BLaER1 treated with 17β-estradiol and CSF1 and Interleukin-3, amounts not matched to agents 10 nM and 100 nM (cell line): ENCODE measurements around the gene ST14.

Experiments
- H3K27ac ChIP-seq, 11 experiments: shearing (Covaris generic); formaldehyde crosslinking; 2 replicates each; pipeline ENCODE4 v1.8.1; 2022
- H3K27me3 ChIP-seq, 11 experiments: shearing (Covaris generic); formaldehyde crosslinking; 2 replicates each; pipeline ENCODE4 v1.8.1; 2022
- H3K36me3 ChIP-seq, 11 experiments: shearing (Covaris generic); formaldehyde crosslinking; 2 replicates each; pipeline ENCODE4 v1.8.1; 2022
- H3K4me1 ChIP-seq, 10 experiments: shearing (Covaris generic); formaldehyde crosslinking; 2 replicates each; pipeline ENCODE4 v1.8.1; 2022
- H3K4me2 ChIP-seq, 11 experiments: shearing (Covaris generic); formaldehyde crosslinking; 2 replicates each; pipeline ENCODE4 v1.8.1; 2022
- H3K4me3 ChIP-seq, 10 experiments: shearing (Covaris generic); formaldehyde crosslinking; 2 replicates each; pipeline ENCODE4 v1.8.1; 2022
- H3K9ac ChIP-seq, 11 experiments: shearing (Covaris generic); formaldehyde crosslinking; 2 replicates each; pipeline ENCODE4 v1.8.1; 2022
- H3K9me3 ChIP-seq, 11 experiments: shearing (Covaris generic); formaldehyde crosslinking; replicated peaks in 1 of 11; 2 replicates each; pipeline ENCODE4 v1.8.1; 2022
- H4K20me1 ChIP-seq, 11 experiments: shearing (Covaris generic); formaldehyde crosslinking; 2 replicates each; pipeline ENCODE4 v1.8.1; 2022
- Cebpa-rat ChIP-seq, 11 experiments: shearing (Covaris generic); IDR thresholded peaks; 2 replicates each; pipeline ENCODE4 v1.8.1; 2022

Gene ST14

DNA sequence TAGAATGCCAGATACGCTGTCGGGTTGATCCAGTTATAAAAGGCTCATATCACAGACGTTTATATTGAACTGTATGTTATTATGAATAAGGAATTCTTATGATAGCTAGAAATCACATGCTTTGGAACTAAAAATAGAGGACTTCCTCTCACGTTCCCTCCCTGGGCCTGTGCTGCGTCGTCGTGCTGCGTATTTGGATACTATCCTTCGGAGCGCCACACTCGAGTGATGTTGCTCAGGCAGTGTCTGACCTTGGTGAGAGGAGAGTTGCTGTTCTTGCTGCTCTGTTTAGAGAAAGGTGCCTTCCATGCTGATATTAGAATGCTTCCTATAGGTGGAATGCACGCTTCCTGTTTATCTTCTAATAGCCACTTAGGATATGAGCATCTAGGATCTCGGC, 20.2 kb upstream of the ST14 start:
- Histone ChIP-seq H3K4me1 (peaks cover 6 to 38% (median 14%) of the 10 kb centered on the region in 10 experiments), H3K36me3 (peaks cover 80 to 100% (median 98%) of the 10 kb centered on the region in 11 experiments), H3K9me3 (no peaks in the 10 kb centered on the region), H3K4me2 (no peak overlapping the region), H3K27ac (no peak overlapping the region), H4K20me1 (peaks cover 0 to 100% (median 35%) of the 10 kb centered on the region in 11 experiments; a peak in 14 of 22 replicates), H3K27me3 (no peaks in the 10 kb centered on the region), H3K9ac (no peak overlapping the region), H3K4me3 (no peak overlapping the region)
- no peak for TF ChIP-seq Cebpa-rat (IDR thresholded peaks at IDR 0.05)

DNA sequence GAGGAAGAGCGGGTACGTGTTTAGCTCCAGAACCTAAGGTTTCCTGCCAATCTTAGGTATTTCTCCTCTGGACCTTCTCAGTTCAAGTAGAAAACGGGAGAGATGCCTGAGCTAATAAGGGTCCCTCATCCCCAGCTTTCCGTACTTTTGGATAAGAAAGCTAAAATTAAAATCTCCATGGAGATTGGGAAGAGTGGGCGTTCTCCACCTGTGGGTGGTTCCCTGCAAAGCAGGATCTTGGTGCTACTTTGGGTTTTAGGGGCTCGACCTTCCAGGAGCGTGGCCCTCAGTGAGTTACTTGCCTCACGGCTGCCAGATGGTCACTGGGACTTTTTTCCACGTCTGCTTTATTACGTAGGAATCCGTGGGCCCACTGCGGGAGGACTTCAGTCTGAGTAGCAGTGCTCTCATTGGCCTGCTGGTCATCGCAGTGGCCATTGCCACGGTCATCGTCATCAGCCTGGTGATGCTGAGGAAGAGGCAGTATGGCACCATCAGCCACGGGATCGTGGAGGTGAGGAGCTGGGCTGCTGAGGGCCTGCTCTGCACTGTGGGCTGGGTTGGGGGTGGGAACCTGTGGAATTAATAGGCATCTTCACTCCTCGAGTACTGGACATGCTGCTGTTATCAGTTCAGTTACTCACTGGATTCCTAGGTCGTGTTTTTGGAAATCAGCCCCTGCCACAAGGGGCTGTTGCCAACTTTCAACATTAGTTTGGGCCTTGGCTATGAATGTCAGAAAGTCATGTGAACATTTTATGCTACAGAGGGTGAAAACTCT, 17.8 kb upstream of the ST14 start:
- H3K27ac ChIP-seq: no peak overlapping the region

DNA sequence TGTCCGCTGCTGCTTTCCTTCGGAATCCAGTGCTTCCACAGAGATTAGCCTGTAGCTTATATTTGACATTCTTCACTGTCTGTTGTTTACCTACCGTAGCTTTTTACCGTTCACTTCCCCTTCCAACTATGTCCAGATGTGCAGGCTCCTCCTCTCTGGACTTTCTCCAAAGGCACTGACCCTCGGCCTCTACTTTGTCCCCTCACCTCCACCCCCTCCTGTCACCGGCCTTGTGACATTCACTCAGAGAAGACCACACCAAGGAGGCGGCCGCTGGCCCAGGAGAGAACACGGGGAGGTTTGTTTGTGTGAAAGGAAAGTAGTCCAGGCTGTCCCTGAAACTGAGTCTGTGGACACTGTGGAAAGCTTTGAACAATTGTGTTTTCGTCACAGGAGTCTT, 15.4 kb upstream of the ST14 start:
- Histone ChIP-seq H3K27me3 (no peaks in the 10 kb centered on the region), H3K36me3 (peaks cover 58 to 91% (median 78%) of the 10 kb centered on the region in 11 experiments), H3K27ac (peak overlapping the region in 2 of 11 experiments; percentile 1 to 18; a peak in 1 of 22 replicates), H3K4me3 (no peak overlapping the region), H3K4me2 (peak overlapping the region in 1 of 11 experiments; percentile 3; a peak in 1 of 22 replicates), H3K9me3 (no peaks in the 10 kb centered on the region), H3K9ac (no peak overlapping the region), H4K20me1 (peaks cover 0 to 96% (median 25%) of the 10 kb centered on the region in 11 experiments; a peak in 11 of 22 replicates), H3K4me1 (peaks cover 18 to 78% (median 32%) of the 10 kb centered on the region in 10 experiments)
- no peak for TF ChIP-seq Cebpa-rat (IDR thresholded peaks at IDR 0.05)

More for the DNA sequence above, 17.8 kb upstream of the ST14 start:
- peaks cover 76 to 97% (median 91%) of the 10 kb centered on the region in 11 experiments for H3K36me3 ChIP-seq
- peaks cover 0 to 99% (median 32%) of the 10 kb centered on the region in 11 experiments; a peak in 11 of 22 replicates for H4K20me1 ChIP-seq
- no peaks in the 10 kb centered on the region for H3K27me3 ChIP-seq
- peak overlapping the region in 2 of 11 experiments; percentile 4 to 58; a peak in 4 of 22 replicates for H3K4me2 ChIP-seq
- no peak for TF ChIP-seq Cebpa-rat (IDR thresholded peaks at IDR 0.05)
- H3K4me3 ChIP-seq: no peak overlapping the region
- peak overlapping the region in 1 of 11 experiments; percentile 18; a peak in 1 of 22 replicates for H3K9ac ChIP-seq
- no peaks in the 10 kb centered on the region for H3K9me3 ChIP-seq
- peaks cover 9 to 62% (median 19%) of the 10 kb centered on the region in 10 experiments for H3K4me1 ChIP-seq

DNA sequence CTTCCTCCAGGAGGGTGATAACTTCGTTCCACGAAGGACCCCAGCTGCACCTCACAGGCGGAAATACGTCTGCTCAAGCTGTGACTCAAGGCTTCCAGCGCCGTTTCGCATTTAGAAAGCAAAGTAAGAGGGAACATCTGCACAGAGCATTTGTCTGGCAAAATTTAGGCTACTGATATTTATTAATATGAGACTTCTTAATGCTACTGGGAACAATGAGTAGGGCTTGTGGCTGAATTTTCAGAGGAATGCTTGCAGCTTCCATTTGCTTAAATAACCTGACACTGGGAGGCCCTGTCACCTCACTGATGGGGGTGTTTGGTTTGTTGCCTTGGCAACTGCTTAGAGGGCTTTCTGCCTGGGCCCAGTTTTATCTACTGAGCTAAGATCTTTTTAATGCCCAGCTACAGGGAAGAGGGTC, 14.7 kb upstream of the ST14 start:
- H3K9me3 ChIP-seq: no peaks in the 10 kb centered on the region
- H3K36me3 ChIP-seq: peaks cover 52 to 91% (median 75%) of the 10 kb centered on the region in 11 experiments
- no peaks in the 10 kb centered on the region for H3K27me3 ChIP-seq
- peaks cover 18 to 76% (median 32%) of the 10 kb centered on the region in 10 experiments for H3K4me1 ChIP-seq
- no peak overlapping the region for H3K4me3 ChIP-seq
- TF ChIP-seq Cebpa-rat (IDR thresholded peaks at IDR 0.05): no peak
- peaks cover 0 to 94% (median 18%) of the 10 kb centered on the region in 11 experiments; a peak in 10 of 22 replicates for H4K20me1 ChIP-seq
- H3K27ac ChIP-seq: peak overlapping the region in 1 of 11 experiments; percentile 78; a peak in 2 of 22 replicates
- H3K4me2 ChIP-seq: peak overlapping the region in 4 of 11 experiments; percentile 71 to 93 (median 86); a peak in 6 of 22 replicates
- H3K9ac ChIP-seq: peak overlapping the region in 2 of 11 experiments; percentile 2 to 18; a peak in 1 of 22 replicates

DNA sequence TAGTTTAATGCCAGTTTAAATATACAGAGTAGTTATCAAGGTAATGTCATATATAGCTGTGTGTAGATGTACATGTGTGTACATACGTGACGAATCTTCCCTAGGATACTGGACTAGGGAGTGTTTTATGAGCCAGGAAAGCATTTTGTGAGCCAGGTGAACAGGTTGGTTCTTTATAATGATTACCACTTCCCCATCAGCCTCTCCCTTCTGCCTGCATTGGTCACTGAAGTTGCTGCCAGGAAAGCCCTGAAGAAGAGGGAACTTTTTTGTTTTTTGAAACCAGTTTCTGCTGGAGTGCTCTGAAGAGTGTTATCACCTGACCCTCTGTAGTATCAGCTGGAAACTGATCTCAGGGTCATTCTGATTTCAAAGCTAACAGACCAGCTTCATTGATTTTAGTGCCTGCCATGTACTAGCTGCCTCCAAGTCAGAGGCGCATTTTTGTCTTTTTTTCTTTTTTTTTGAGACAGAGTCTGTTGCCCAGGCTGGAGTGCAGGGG, 14.2 kb upstream of the ST14 start:
- no peaks in the 10 kb centered on the region for H3K27me3 ChIP-seq
- H3K36me3 ChIP-seq: peaks cover 47 to 91% (median 70%) of the 10 kb centered on the region in 11 experiments
- H3K4me1 ChIP-seq: peaks cover 18 to 79% (median 32%) of the 10 kb centered on the region in 10 experiments
- peak overlapping the region in 6 of 11 experiments; percentile 71 to 94 (median 86); a peak in 10 of 22 replicates for H3K4me2 ChIP-seq
- peak overlapping the region in 4 of 11 experiments; percentile 68 to 78 (median 74); a peak in 6 of 22 replicates for H3K27ac ChIP-seq
- H4K20me1 ChIP-seq: peaks cover 0 to 89% (median 13%) of the 10 kb centered on the region in 11 experiments; a peak in 10 of 22 replicates
- 0 out of 22 replicates have a peak overlapping the region, but pooled peaks of 3 of the 11 experiments have one; percentile 2 to 62 (median 18) for H3K9ac ChIP-seq
- TF ChIP-seq Cebpa-rat (IDR thresholded peaks at IDR 0.05): no peak
- 0 out of 20 replicates have a peak overlapping the region, but pooled peaks of 1 of the 10 experiments have one; percentile 13 for H3K4me3 ChIP-seq
- H3K9me3 ChIP-seq: no peaks in the 10 kb centered on the region

DNA sequence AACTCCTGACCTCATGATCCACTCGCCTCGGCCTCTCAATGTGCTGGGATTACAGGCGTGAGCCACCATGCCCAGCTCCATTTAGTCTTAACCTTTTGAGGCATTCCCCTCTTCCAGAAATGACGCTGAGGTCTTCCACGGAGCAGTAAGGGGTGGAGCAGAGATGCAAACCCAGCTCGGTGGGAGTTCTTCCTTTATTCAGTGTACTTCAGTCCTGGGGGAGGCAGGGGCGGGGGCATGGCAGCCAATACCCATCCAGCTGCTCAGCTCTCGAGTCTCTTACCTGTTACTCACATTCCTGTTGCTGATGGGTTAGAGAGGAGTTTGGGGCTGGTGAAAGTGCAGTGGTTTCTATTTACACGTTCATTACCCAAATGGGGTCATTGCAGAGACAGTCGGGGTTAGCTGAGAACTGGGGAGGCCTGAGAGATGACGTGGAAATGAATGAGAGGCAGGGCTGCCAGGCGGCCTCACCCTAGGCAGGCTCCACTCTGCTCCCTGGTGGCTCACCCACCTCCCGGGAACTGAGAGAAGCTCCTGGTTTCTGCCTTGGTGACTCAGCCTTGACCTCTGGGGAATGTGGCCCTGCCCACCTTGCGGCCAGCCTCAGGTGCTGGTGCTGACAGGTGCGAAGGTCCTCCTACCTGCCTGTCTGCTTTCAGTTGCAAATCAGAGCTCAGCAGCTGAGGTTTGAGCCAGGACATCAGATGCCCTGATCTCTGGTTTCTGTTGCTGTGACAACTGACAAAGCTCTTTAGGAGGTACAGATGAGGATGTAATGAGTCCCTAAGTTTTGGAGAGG, 13.4 kb upstream of the ST14 start:
- Histone ChIP-seq H3K4me1 (peaks cover 18 to 83% (median 36%) of the 10 kb centered on the region in 10 experiments), H3K4me3 (0 out of 20 replicates have a peak overlapping the region, but pooled peaks of 2 of the 10 experiments have one; percentile 13 to 20), H4K20me1 (peaks cover 0 to 82% (median 10%) of the 10 kb centered on the region in 11 experiments; a peak in 9 of 22 replicates), H3K9ac (peak overlapping the region in 10 of 11 experiments; percentile 8 to 71 (median 36); a peak in 15 of 22 replicates), H3K27ac (peak overlapping the region; percentile 1 to 78 (median 68); a peak in 18 of 22 replicates), H3K36me3 (peaks cover 43 to 88% (median 64%) of the 10 kb centered on the region in 11 experiments), H3K4me2 (peak overlapping the region; percentile 44 to 94 (median 77)), H3K27me3 (no peaks in the 10 kb centered on the region), H3K9me3 (no peaks in the 10 kb centered on the region)
- TF ChIP-seq Cebpa-rat (IDR thresholded peaks at IDR 0.05): no peak

DNA sequence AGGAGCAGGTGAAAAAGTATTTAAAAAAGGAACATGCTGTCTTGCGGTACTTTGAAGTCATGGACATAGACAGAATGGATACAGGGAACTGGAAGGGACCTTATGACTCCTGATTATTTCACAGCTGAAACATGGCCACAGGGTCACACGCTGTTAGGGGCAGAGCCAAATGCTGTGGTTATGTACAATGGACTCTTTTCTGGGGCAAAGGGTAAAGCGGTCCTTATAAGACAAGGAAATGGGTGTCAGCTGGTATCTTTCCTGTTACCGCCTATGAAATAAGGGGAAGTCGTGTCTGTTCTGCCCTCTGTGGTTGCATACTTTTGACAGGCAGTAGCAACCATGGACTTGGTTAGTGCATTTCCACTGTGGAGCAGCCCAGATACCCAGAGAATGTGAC, 12.8 kb upstream of the ST14 start:
- peaks cover 18 to 78% (median 36%) of the 10 kb centered on the region in 10 experiments for H3K4me1 ChIP-seq
- H4K20me1 ChIP-seq: peaks cover 0 to 76% (median 8%) of the 10 kb centered on the region in 11 experiments; a peak in 9 of 22 replicates
- peaks cover 37 to 82% (median 58%) of the 10 kb centered on the region in 11 experiments for H3K36me3 ChIP-seq
- H3K9me3 ChIP-seq: no peaks in the 10 kb centered on the region
- H3K27ac ChIP-seq: peak overlapping the region; percentile 1 to 78 (median 68); a peak in 18 of 22 replicates
- peak overlapping the region; percentile 44 to 94 (median 77) for H3K4me2 ChIP-seq
- peak overlapping the region in 10 of 11 experiments; percentile 8 to 71 (median 36); a peak in 13 of 22 replicates for H3K9ac ChIP-seq
- no peak overlapping the region for H3K4me3 ChIP-seq
- H3K27me3 ChIP-seq: no peaks in the 10 kb centered on the region
- no peak for TF ChIP-seq Cebpa-rat (IDR thresholded peaks at IDR 0.05)

DNA sequence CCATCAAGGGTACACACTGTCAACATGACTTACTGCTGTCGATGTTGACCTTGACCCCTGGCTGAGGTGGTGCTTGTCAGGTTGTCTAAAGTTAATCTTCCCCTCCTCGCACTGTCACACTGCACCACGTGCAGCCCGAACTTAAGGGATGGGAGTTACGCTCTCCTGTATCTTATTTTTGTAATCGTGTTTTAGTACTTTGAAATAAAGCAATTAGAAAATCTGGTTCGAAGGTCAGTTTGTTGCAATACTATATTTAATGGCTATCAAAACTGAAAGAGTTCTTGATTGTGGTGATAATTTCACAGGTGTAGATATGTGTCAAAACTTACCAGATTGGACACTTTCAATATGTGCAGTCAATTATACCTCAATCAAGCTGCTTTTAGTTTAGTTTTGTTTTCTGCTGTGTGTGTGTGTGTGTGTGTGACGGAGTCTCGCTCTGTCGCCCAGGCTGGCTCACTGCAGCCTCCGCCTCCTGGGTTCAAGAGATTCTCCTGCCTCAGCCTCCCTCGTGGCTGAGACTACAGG, 10.7 kb upstream of the ST14 start:
- no peak overlapping the region for H3K4me3 ChIP-seq
- peaks cover 0 to 55% (median 5%) of the 10 kb centered on the region in 11 experiments; a peak in 9 of 22 replicates for H4K20me1 ChIP-seq
- no peak overlapping the region for H3K4me2 ChIP-seq
- TF ChIP-seq Cebpa-rat (IDR thresholded peaks at IDR 0.05): no peak
- H3K9me3 ChIP-seq: no peaks in the 10 kb centered on the region
- H3K9ac ChIP-seq: no peak overlapping the region
- peaks cover 18 to 62% (median 37%) of the 10 kb centered on the region in 11 experiments; a peak in 21 of 22 replicates for H3K36me3 ChIP-seq
- no peaks in the 10 kb centered on the region for H3K27me3 ChIP-seq
- H3K27ac ChIP-seq: no peak overlapping the region
- H3K4me1 ChIP-seq: peaks cover 18 to 58% (median 37%) of the 10 kb centered on the region in 10 experiments
